GM11168 (cell line): Measurements from ENCODE around the gene NCAPH2.

Experiments
- in situ Hi-C: fragments of 300-500 bp; cut with MboI; formaldehyde crosslinking; loops from one replicate; pipeline ENCODE4 v1.12.0; 2022; ENCODE audit warnings: low sequenced_read_pairs; ENCODE audit not compliant: unreplicated experiment

NCAPH2 gene

DNA sequence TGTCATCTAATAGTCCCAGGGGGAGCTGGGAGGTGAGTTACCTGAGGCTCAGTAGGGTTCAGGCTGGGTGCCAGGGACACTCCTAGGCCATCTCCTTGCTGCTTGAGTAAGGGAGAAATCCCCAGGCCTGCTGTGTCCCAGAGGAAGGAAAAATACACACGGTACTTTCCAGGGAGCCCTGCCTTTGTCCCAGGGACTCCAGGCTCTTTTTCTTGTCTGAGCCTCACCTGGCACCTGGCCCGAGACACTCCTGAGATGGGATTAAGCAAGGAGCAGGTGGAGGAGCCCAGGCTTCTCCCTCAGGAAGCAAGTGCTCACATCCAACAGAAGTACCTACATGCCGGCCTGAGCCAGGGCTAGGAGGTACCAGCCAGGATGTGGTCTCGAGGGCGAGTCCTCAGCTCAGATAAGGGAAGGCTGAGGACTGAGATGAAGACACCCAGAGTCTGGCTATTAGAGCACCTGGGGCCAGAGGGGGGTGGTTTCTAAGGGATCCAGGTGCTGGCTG is 36.8 kb downstream of the NCAPH2 start:
- in situ Hi-C loops = no loop called here

DNA sequence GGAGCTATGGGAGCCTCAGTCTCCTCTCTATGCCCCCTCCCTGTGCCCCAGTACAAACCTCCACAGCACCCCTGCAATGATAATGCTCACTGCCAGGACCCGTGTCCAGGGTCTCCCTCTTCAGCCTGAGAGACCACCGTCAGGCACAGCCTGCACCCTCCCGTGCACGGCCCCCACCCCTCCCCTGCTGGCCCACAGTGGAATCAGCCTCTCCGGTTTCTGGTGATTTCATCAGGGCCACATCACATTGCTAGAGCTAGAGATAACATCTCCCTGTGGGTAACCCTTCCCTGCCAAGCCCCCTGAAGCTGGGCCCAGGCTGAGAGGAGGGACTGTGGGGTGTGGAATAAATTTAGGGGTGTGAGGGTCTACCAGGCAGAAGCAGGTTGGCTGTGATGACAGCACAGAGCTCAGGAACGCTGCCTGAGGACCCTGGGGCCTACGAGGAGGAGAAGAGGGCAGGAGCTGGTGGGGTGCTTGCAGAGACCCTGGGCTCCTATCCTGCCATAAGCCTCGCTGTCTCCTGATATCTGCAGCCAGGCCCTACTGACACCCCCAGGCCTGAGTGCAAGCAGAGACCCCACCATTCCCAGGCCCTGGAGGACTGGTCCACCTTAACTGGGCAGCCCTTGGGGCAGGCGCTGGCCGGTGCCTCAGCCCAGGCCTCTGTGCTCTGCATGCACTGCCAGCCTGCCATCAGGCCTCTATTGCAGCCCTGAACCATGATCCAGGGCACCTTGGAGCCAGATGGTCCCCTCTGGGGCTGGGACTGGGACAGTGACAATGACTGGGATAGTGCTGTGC is 37.7 kb downstream of the NCAPH2 start, which contains the start of gene KLHDC7B:
Gene KLHDC7B, plus strand, starts transcription at position 378 of the 804 bp plus-strand sequence. Its CDS starts 345 bp downstream, at position 723.
- in situ Hi-C loops = no loop called here

DNA sequence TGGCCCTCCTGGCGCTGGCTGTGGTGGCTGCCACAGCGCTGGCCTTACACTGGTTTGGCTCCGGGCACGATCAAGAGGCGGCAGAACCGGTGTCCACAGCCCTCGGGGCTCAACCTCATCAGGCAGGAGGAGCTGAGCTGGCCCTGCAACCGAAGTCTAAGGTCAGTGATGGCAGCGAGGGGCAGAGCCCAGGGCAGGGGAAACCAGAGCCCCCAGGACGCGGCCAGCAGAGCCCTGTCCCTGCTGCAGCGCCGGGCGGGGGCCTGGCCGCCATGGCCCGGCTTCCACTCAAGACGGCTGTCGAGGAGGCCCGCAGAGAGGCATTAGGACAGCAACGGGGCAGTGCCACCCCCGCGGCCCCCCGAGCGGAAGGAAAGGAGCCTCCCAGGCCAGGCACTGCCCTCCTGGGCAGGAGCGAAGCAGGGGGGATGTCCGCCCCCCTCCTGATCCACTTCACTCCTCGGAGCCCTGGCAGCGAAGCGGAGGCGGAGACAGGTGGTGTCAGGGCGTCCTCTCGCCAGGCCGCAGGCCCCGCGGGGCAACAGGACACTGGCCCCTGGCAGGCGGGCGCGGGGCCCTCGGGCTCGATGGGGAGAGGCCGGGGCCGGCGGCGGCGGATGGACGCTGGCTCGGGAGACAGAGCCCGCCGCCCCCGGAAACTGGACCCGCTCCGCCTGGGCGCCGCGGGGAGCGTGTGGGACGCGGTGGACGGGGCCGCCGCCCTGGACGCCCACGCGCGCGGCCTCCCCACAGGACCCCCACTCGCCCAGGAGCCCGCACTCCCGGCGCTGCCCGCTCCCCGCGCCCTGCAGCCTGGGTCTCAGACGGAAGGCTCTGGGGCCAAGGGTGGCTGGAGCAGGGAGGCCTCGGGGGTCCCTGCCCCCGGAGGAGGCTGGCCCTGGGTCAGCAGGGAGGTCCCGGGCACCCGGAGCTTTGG is 38.6 kb downstream of the NCAPH2 start:
- in situ Hi-C loops = no loop called here

DNA sequence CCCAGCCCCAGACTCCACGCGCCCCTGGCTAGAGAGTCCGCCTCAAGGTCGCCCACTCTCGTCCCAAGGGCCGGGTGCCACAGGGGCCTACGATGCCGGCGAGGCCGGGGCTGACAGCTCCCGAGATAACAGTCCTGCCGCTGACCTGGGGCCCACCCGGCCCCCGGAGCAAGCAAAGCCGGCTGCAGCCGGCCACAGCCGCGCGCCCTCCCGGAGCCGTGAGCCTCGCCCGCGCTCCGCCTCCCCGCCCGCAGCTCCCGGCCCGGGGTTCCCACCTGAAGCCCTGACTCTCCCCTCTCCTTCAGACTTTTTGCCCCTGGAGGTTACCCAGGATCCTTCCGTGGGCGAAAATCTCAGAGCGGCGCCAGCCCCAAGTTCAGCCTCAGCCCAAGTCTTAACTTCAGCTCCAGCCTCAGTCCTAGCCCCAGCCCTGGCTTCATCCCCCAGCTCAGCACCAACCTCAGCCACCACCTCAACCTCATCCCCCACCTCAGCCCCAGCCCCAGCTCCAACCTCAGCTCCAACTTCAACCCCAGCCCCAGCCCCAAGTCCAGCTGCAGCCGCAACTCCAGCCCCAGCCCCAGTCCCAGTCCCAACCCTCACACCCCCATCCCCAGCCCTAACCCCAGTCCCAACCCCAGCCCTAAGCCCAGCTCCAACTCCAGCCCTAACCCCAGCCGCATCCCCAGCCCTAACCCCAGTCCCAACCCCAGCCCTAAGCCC is 39.4 kb downstream of the NCAPH2 start:
- in situ Hi-C loops = no loop called here

DNA sequence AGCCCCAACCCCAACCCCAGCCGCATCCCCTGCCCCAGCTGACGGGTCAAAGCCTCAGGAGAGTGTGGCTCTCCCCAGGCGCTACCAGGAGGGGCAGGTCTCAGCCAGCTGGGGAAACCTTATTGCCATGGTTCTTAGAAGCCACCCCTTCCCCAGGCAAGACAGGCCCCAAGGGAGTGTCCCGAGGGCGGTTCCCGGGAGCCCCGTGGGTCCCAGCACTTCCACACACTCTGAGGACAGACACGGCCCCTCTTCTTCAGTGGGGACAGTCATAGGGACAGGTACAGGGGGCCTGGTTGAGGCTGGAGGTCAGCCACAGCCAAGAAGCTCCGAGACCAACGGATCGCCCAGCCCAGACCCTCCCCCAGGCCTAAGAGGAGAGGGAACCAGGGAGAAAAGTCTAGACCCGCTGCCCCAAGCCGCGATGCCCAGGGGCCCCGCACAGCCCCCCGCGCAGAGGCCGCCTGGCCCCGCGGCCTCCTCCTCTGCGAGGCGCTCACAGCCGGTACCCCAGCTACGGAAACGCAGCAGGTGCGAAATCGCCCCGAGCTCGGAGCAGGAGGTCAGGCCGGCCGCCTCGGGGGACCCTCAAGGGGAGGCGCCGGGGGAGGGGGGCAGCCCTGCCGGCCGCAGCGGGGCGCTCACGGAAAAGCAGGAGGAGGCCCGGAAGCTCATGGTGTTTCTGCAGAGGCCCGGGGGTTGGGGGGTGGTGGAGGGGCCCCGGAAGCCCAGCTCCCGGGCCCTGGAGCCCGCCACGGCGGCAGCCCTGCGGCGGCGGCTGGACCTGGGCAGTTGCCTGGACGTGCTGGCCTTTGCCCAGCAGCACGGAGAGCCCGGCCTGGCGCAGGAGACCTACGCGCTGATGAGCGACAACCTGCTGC is 40.3 kb downstream of the NCAPH2 start:
- in situ Hi-C loops = no loop called here

DNA sequence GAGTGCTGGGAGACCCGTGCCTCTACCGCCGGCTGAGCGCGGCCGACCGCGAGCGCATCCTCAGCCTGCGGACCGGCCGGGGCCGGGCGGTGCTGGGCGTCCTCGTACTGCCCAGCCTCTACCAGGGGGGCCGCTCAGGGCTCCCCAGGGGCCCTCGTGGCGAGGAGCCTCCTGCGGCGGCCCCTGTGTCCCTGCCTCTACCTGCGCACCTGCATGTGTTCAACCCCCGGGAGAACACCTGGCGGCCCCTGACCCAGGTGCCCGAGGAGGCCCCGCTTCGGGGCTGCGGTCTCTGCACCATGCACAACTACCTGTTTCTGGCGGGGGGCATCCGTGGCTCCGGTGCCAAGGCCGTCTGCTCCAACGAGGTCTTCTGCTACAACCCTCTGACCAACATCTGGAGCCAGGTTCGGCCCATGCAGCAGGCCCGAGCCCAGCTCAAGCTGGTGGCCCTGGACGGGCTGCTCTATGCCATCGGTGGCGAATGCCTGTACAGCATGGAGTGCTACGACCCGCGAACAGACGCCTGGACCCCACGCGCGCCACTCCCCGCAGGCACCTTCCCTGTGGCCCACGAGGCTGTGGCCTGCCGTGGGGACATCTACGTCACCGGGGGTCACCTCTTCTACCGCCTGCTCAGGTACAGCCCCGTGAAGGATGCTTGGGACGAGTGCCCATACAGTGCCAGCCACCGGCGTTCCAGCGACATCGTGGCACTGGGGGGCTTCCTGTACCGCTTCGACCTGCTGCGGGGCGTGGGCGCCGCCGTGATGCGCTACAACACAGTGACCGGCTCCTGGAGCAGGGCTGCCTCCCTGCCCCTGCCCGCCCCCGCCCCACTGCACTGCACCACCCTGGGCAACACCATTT is 41.1 kb downstream of the NCAPH2 start:
- in situ Hi-C loops = no loop called here

DNA sequence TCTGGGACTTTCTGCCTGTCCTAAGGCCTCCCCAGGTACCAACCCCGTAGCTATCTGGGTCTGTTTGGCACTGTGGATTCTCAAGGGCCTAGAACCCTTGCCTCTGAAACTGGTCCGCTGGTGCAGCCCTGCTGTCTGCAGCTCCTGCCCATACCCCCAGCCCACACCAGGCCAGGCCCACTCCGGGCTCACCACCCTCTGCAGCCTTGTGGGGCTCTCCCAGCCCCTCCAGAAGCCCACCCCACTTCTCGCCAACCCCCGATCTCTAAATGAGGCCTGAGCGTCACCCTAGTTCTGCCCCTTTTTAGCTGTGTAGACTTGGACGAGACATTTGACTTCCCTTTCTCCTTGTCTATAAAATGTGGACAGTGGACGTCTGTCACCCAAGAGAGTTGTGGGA is 42.4 kb downstream of the NCAPH2 start:
- in situ Hi-C loops = no loop called here

DNA sequence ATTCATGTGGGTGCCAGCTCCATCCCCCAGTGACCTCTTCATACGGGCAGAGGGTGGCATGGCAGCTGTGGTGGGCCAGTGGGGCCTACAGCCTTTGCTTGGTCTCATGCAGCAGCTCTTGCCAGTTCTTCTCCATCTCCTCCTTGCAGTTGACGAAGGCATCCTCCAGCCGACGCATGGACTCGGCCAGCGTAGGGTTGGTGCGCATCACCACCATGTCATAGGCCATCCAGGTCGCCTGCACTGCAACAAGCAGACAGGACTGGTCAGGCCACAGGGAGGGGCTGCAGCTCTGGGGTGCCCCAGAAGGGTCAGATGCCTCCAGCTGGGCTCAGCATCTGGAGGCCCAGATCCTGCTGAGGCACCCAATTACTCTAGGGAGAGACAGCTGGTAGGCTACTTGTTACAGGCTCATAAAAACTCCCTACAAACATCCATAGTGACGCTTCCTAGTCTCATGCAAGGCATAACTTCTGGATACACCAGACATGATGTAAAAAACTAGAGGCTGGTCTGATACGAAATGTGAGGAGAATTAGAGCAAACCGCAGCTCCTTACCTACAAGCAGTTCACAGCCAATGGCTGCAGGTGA is 43.2 kb downstream of the NCAPH2 start:
- in situ Hi-C loops = no loop called here

DNA sequence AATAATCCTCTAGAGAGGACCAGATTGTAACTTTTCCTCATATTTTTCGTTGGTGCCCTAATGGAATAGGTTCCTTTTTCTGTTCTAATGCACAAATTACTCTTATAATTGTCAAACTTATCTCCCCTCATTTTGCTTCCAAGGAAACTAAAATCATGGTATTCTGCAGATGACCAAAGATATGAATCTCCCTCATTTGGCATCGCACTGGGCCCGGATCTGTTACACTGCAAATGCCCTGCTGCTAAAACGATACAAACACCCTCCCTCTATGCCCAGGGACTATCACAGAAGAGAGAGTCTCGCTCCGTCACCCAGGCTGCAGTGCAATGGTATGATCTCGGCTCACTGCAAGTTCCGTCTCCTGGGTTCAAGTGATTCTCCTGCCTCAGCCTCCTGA is 45.3 kb downstream of the NCAPH2 start:
- in situ Hi-C loops = no loop called here

DNA sequence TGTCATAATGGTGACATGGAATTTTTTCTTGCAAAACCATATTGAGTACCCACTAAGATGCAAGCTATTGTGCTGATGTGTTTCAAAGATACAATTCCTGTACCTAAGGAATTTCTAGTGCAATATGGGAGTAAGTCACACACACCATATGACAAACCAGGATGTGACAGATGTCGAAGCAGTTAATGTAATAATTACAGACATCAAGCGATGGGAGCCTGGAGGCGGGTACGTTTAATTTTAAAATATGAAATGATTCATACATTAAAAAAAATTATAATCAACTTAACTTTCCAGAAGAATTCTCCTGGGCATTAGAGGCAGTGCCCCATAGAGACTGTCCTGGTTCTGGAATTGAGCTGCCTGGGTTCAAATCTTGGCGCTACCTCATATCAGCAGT is 48.7 kb downstream of the NCAPH2 start:
- in situ Hi-C loops = no loop called here

DNA sequence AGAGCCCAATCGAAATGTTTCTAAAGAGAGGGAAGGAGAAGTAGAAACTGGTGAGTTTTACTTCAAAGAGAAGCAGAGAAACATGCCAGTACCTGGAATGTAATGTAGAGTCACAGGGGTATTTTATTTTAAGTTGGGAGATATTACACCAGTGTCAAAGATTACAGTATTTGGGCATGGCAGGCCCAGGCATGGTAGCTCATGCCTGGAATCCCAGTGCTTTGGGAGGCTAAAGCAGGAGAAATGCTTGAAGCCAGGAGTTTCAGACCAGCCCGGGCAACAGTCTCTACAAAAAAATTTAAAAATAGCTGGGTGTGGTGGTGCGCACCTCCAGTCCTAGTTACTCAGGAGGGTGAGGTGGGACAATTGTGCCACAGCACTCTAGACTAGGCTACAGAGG is 52.0 kb downstream of the NCAPH2 start:
- in situ Hi-C loops = no loop called here

DNA sequence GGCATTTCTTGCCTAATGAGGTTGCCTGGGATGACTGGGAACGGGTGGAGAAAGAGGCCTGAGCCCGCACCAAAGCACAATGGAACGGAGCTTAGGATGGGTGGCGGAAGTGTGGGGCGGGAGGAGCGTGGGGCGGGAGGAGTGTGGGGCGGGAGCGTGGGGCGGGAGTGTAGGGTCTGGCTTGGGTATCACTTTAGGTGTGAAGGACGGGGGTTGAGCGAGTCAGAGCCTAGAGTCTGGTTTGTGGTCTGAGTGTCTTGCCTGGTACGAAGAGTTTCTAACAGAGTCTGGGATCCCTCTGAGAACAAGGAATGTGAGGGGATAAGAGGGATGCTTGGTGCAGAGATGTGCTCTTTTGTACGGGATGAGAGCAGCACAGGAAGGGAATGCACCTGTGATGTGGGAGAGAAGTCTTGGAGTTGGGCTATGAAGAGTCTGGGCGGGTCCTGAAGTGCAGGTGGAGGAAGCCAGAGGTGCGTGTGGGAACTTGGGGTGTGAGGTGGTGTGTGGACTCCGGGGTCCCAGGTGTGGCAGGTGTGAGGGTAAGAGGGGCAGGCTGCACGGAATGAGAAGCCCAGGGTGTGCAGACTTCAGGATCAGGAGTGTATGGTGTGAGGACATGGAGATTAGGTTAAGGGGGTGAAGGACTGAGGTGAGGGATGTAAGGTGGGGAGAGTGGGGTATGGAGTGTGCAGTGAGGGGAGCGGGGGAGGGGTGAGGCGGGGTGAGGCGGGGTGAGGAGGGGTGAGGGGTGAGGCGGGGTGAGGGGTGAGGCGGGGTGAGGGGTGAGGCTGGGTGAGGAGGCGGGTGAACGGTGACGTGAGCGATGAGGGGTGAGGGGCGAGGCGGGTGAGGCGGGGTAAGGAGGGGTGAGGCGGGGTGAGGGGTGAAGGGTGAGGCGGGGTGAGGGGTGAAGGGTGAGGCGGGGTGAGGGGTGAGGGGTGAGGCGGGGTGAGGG is 53.7 kb downstream of the NCAPH2 start:
- in situ Hi-C loops = no loop called here

DNA sequence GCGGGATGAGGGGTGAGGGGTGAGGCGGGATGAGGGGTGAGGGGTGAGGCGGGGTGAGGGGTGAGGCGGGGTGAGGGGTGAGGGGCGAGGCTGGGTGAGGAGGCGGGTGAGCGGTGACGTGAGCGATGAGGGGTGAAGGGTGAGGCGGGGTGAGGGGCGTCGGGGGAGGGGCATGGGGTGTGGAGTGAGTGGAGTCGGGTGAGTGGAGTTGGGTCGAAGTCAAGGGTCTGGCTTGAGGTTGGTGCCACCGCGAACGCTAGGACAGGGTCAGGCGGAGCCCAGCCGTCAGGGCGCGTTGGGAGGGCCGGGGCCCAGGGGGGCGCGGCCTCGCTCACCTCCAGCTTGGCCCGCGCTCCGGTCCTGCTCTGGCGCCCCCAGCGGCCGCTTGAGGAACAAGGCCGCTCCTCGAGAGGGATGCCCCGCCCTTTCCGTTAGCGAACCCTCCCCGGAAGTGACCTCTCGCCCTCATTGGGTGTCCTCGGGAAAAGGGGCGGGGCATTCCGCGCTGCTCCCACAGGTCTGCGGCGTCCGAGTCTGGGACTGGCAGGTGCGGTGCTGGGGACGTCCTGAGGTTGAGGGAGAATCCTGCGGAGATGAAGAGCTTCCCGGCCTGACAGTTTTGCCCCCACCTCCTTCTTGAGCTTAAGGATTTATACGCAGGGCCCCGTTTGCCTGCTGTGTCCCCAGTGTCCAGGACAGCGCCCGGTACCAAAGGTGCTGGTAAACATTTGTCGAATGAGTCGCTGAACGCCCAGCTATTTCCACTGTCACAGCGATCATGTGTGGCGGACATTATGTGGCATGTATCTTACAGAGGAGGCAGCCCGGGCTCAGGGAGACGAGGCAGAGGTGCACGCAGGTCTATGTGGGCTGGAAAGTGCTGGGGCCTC is 54.7 kb downstream of the NCAPH2 start, which contains the start of gene SYCE3:
Gene SYCE3, minus strand, starts transcription at position 397 of the 890 bp plus-strand sequence. CDS start 6,514 bp downstream, outside the sequence.
- in situ Hi-C loops = no loop called here

DNA sequence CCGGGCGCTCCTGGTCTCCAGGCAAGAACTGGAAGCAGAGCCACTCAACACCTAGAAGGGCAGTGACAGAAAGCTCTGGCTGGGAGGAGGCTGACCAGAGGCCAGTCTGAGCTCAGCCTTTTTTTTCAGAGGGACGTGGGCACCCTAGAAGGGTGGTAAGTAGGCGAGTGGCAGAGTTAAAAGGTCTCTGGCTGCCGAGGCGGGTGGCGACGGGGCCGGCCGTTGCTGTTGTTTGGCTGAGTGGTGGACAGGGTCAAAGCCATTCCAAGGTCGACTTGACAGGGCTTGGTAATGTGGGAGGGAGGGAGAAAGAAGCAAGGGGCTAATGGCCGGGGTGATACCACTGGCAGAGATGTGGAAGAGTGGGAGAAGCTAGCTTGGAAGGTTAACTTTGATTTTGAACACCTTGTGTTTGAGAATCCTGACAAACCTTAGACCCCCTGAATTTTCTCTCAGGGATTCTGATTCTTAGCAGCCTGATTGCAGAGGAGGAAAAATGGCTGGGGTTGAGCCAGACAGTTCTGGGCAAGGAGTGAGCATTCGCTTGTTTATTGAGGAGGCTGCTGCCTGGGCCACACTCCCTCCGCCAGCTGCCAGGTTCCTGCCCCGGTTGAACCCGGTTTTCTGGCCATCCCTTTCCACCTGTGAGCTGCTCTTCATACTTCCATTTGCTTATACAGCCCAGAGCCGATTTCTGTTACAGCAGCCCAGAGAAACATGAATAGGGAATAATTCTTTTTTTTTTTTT is 55.6 kb downstream of the NCAPH2 start:
- in situ Hi-C loops = no loop called here

DNA sequence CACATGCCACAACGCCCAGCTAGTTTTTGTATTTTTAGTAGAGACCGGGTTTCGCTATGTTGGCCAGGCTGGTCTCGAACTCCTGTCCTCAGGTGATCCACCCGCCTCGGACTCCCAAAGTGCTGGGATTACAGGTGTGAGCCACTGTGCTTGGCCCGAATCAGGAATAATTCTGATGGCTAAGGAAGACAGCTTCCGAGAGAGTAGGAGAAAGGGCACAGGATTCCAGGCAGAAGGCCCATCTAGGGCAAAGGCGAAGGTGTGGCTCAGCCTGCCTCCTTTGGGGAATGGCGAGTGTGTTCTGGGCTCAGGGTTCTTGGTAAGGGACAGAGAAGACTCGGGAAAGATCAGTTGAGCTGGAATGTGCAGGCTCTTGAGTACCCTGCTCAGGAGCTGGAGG is 56.3 kb downstream of the NCAPH2 start:
- in situ Hi-C loops = no loop called here
